ENCODE measurements around the gene BCL7B. TPM values are rescaled to one million over a fixed set of nuclear protein-coding genes. Genes with fewer than 3 reads are reported as not detected.
A peak's percentile ranks its signal among the peaks of the same experiment; 100 is the strongest.
"Not testable (repeated sequence)": the region's sequence is repeated elsewhere in the genome, so short reads cannot be mapped to it uniquely, and the experiment has no call there.

Gene BCL7B
- total and polyA plus RNA-seq, 2 donors (not counting 3 experiments of a cell fraction or from before 2014, with no cell fraction given), result 61.2 to 68.3 TPM

DNA sequence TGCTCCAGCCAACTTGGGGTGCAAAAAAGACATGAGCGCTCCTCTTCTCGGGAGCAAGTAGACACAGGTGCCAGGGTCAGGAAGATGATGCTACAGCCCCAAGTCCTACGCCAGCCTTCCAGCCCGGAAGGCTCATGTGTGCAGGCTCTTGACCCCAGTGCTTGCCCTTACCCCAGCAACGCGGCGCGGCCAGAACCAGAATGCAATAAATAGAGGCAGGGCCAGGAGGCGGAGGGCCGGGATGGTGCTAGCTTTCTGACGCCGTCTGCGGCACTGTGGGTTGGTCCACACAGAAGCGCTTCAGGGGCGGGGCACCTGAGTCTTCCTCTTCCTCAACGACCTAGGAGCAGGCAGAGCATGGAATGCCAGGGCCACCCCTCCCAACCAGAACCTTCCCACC is 20.4 kb downstream of the BCL7B start:
- dilution Hi-C loops (cut with MboI; ENCODE audit: extremely low pct_ligation_motif_present, low sequenced_read_pairs), result no loop called here
- no peaks in the 10 kb centered on the region for H3K27me3 ChIP-seq (ENCODE audit: control insufficient read depth in 2 of 2, insufficient read depth in 2 of 2, low read length in 2 of 2)
- H3K36me3 ChIP-seq (ENCODE audit: control insufficient read depth in 2 of 2, extremely low read depth in 1 of 2, insufficient read depth in 2 of 2, low read length in 2 of 2), result peaks cover 22 to 36% of the 10 kb centered on the region in 2 experiments
- DNase-seq (ENCODE audit: low read depth, low spot score), result no peak
- no peak overlapping the region for H3K27ac ChIP-seq (ENCODE audit: insufficient read depth, low read depth, low read length)
- no peak overlapping the region for H3K4me3 ChIP-seq (replicated peaks in 1 of 3; ENCODE audit: insufficient read depth in 1 of 3, low read depth in 1 of 3, low read length in 3 of 3)
- H3K9me1 ChIP-seq (replicated peaks; ENCODE audit: control insufficient read depth, extremely low read depth, insufficient read depth, low read length), result no peaks in the 10 kb centered on the region
- ChIA-PET CTCF (no interaction called here), POLR2A (no interaction called here)
- H4K20me1 ChIP-seq (replicated peaks; ENCODE audit: control insufficient read depth, extremely low read depth, insufficient read depth, low read length), result no peaks in the 10 kb centered on the region
- H2AFZ ChIP-seq (ENCODE audit: low read depth, low read length), result no peak overlapping the region
- no peaks in the 10 kb centered on the region for H3K79me2 ChIP-seq (ENCODE audit: control insufficient read depth, insufficient read depth, low read length)
- no peaks in the 10 kb centered on the region for H3K9me3 ChIP-seq (replicated peaks; ENCODE audit: control insufficient read depth, insufficient read depth, low read length)
- no peak for FAIRE-seq
- no peak for TF ChIP-seq JUN (IDR thresholded peaks at IDR 0.05; ENCODE audit: borderline replicate concordance, insufficient read depth, insufficient read length, low read depth)
- no peak for TF ChIP-seq GATA2 (IDR thresholded peaks at IDR 0.05; ENCODE audit: insufficient read depth, insufficient read length, low read depth, low read length)
- no peak for TF ChIP-seq EZH2 (IDR thresholded peaks at IDR 0.05; ENCODE audit: borderline replicate concordance, low read depth, low read length, severe bottlenecking)
- no peak for TF ChIP-seq POLR2A (IDR thresholded peaks at IDR 0.05; ENCODE audit: low read depth, low read length)
- H3K4me2 ChIP-seq (ENCODE audit: insufficient read depth, low read length), result no peak overlapping the region
- no TSS peak for BruUV-seq (replicated peaks)
- no peaks in the 10 kb centered on the region for H3K4me1 ChIP-seq (ENCODE audit: control insufficient read depth, extremely low read depth, insufficient read depth, low read length)
- intact Hi-C loops (cut with micrococcal nuclease), result no loop called here
- H3K9ac ChIP-seq (replicated peaks; ENCODE audit: extremely low read depth, insufficient read depth, low read length), result no peak overlapping the region

DNA sequence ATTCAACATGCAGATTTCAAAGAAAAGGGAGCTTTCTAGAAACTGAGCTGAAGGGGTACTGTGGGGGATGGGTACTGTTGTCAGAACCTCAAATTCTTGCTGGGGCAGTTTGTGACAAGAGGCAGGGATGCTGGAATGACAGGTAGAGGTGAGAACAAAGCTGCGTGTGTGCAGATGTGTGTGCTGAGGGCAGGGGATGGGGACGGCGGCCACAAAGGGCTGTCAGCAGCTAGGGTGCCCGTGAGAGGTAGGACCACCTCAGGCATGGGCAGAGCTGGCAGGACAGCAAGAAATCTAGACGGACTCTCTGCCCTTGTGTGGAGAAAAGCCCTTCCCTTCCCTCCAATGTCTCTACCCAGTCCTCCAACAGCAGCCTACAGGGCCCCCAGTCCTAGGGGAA is 21.0 kb downstream of the BCL7B start:
- H3K27me3 ChIP-seq (ENCODE audit: control insufficient read depth in 2 of 2, insufficient read depth in 2 of 2, low read length in 2 of 2), result no peaks in the 10 kb centered on the region
- H3K9ac ChIP-seq (replicated peaks; ENCODE audit: extremely low read depth, insufficient read depth, low read length), result no peak overlapping the region
- H3K36me3 ChIP-seq (ENCODE audit: control insufficient read depth in 2 of 2, extremely low read depth in 1 of 2, insufficient read depth in 2 of 2, low read length in 2 of 2), result peaks cover 20 to 32% of the 10 kb centered on the region in 2 experiments
- no peak for DNase-seq (ENCODE audit: low read depth, low spot score)
- no peaks in the 10 kb centered on the region for H3K79me2 ChIP-seq (ENCODE audit: control insufficient read depth, insufficient read depth, low read length)
- CTCF ChIA-PET, result no interaction called here
- dilution Hi-C loops (cut with MboI; ENCODE audit: extremely low pct_ligation_motif_present, low sequenced_read_pairs), result no loop called here
- no peaks in the 10 kb centered on the region for H4K20me1 ChIP-seq (replicated peaks; ENCODE audit: control insufficient read depth, extremely low read depth, insufficient read depth, low read length)
- BruUV-seq (replicated peaks), result TSS peak; percentile 23
- no peaks in the 10 kb centered on the region for H3K9me1 ChIP-seq (replicated peaks; ENCODE audit: control insufficient read depth, extremely low read depth, insufficient read depth, low read length)
- TF ChIP-seq POLR2A (IDR thresholded peaks at IDR 0.05; ENCODE audit: low read depth, low read length) (no peak), GATA2 (IDR thresholded peaks at IDR 0.05; ENCODE audit: insufficient read depth, insufficient read length, low read depth, low read length) (no peak), EZH2 (IDR thresholded peaks at IDR 0.05; ENCODE audit: borderline replicate concordance, low read depth, low read length, severe bottlenecking) (no peak), MYC (IDR thresholded peaks at IDR 0.05; ENCODE audit: low read depth, low read length) (no peak), JUN (IDR thresholded peaks at IDR 0.05; ENCODE audit: borderline replicate concordance, insufficient read depth, insufficient read length, low read depth) (no peak), POLR2AphosphoS5 (IDR thresholded peaks at IDR 0.05; ENCODE audit: insufficient read depth, low read depth, low read length) (no peak), FOS (IDR thresholded peaks at IDR 0.05; ENCODE audit: borderline replicate concordance, insufficient read depth, low read length) (no peak)
- TF ChIP-seq, protein P1, sequence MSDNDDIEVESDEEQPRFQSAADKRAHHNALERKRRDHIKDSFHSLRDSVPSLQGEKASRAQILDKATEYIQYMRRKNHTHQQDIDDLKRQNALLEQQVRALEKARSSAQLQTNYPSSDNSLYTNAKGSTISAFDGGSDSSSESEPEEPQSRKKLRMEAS (IDR thresholded peaks at IDR 0.05; ENCODE audit: insufficient read depth, insufficient read length), result no peak
- TF ChIP-seq, protein P2, sequence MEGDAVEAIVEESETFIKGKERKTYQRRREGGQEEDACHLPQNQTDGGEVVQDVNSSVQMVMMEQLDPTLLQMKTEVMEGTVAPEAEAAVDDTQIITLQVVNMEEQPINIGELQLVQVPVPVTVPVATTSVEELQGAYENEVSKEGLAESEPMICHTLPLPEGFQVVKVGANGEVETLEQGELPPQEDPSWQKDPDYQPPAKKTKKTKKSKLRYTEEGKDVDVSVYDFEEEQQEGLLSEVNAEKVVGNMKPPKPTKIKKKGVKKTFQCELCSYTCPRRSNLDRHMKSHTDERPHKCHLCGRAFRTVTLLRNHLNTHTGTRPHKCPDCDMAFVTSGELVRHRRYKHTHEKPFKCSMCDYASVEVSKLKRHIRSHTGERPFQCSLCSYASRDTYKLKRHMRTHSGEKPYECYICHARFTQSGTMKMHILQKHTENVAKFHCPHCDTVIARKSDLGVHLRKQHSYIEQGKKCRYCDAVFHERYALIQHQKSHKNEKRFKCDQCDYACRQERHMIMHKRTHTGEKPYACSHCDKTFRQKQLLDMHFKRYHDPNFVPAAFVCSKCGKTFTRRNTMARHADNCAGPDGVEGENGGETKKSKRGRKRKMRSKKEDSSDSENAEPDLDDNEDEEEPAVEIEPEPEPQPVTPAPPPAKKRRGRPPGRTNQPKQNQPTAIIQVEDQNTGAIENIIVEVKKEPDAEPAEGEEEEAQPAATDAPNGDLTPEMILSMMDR (IDR thresholded peaks at IDR 0.05; ENCODE audit: extremely low read depth in 1 of 2, insufficient read depth in 1 of 2, low read depth in 1 of 2, low read length in 2 of 2), result no peak
- no peak overlapping the region for H2AFZ ChIP-seq (ENCODE audit: low read depth, low read length)
- no peak overlapping the region for H3K27ac ChIP-seq (ENCODE audit: insufficient read depth, low read depth, low read length)
- no peak overlapping the region for H3K4me2 ChIP-seq (ENCODE audit: insufficient read depth, low read length)
- H3K4me1 ChIP-seq (ENCODE audit: control insufficient read depth, extremely low read depth, insufficient read depth, low read length), result no peaks in the 10 kb centered on the region
- no peak overlapping the region for H3K4me3 ChIP-seq (replicated peaks in 1 of 3; ENCODE audit: insufficient read depth in 1 of 3, low read depth in 1 of 3, low read length in 3 of 3)
- intact Hi-C loops (cut with micrococcal nuclease), result no loop called here
- POLR2A ChIA-PET, result no interaction called here
- FAIRE-seq, result no peak
- H3K9me3 ChIP-seq (replicated peaks; ENCODE audit: control insufficient read depth, insufficient read depth, low read length), result no peaks in the 10 kb centered on the region

DNA sequence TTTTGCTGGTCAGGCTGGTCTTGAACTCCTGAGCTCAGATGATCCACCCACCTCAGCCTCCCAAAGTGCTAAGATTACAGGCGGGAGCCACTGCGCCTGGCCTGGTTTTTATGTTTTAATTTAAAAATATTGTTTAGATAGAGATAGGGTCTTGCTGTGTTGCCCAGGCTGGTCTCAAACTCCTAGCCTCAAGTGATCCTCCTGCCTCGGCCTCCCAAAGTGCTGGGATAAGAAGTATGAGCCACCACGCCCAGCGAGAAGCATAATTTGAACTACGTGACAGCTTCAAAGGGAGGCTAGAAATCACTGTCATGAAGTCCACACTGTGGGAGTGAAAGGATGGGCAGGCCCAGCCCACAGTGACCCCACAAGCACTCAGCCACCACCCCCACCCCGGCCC is 21.6 kb downstream of the BCL7B start:
- POLR2A ChIA-PET, result not testable (repeated sequence)

More for the DNA sequence above, 21.6 kb downstream of the BCL7B start:
- H3K36me3 ChIP-seq (ENCODE audit: control insufficient read depth in 2 of 2, extremely low read depth in 1 of 2, insufficient read depth in 2 of 2, low read length in 2 of 2), result peaks cover 20 to 29% of the 10 kb centered on the region in 2 experiments
- H3K79me2 ChIP-seq (ENCODE audit: control insufficient read depth, insufficient read depth, low read length); H3K4me3 ChIP-seq (replicated peaks in 1 of 3; ENCODE audit: insufficient read depth in 1 of 3, low read depth in 1 of 3, low read length in 3 of 3); H3K27ac ChIP-seq (ENCODE audit: insufficient read depth, low read depth, low read length); H3K9ac ChIP-seq (replicated peaks; ENCODE audit: extremely low read depth, insufficient read depth, low read length); FAIRE-seq; H2AFZ ChIP-seq (ENCODE audit: low read depth, low read length); H3K9me1 ChIP-seq (replicated peaks; ENCODE audit: control insufficient read depth, extremely low read depth, insufficient read depth, low read length); intact Hi-C loops (cut with micrococcal nuclease); H4K20me1 ChIP-seq (replicated peaks; ENCODE audit: control insufficient read depth, extremely low read depth, insufficient read depth, low read length); H3K27me3 ChIP-seq (ENCODE audit: control insufficient read depth in 2 of 2, insufficient read depth in 2 of 2, low read length in 2 of 2); H3K4me2 ChIP-seq (ENCODE audit: insufficient read depth, low read length); CTCF ChIA-PET; DNase-seq (ENCODE audit: low read depth, low spot score); H3K9me3 ChIP-seq (replicated peaks; ENCODE audit: control insufficient read depth, insufficient read depth, low read length); BruUV-seq (replicated peaks); dilution Hi-C loops (cut with MboI; ENCODE audit: extremely low pct_ligation_motif_present, low sequenced_read_pairs); H3K4me1 ChIP-seq (ENCODE audit: control insufficient read depth, extremely low read depth, insufficient read depth, low read length): not testable (repeated sequence)

Measured in endothelial cell of umbilical vein (primary cell).